Stimulated activated naive B cell treated with anti-CD40 and anti-IgM and Interleukin-4, amounts not matched to agents 10 μg/mL and 1 μg/mL and 100 μg/mL, for 72 hours (primary cell): ENCODE results near the gene CACNA1D.
"Not testable (repeated sequence)": the region's sequence is repeated elsewhere in the genome, so short reads cannot be mapped to it uniquely, and the experiment has no call there.

Experiments
- ATAC-seq, 2 donors: fragments of 150-1000 bp; cut with Tn5 transposase; replicated peaks; 2 replicates each; pipeline ENCODE4 v1.10.0; 2021; ENCODE audit warnings: moderate library complexity in 1 of 2
- DNase-seq: peaks from one replicate; pipeline ENCODE4 v3.0.0; 2021
- H3K27ac Mint-ChIP-seq: one replicate; pipeline ENCODE4 v1.8.0; 2022; ENCODE audit warnings: mild to moderate bottlenecking, mixed read lengths
- H3K27me3 Mint-ChIP-seq, 2 donors: one replicate each; pipeline ENCODE4 v1.8.0; 2022; ENCODE audit warnings: mixed read lengths in 2 of 2
- H3K36me3 Mint-ChIP-seq, 2 donors: one replicate each; pipeline ENCODE4 v1.8.0; 2022; ENCODE audit warnings: mixed read lengths in 2 of 2, mild to moderate bottlenecking in 1 of 2
- H3K4me1 Mint-ChIP-seq, 2 donors: one replicate each; pipeline ENCODE4 v1.8.0; 2022; ENCODE audit warnings: mixed read lengths in 2 of 2, mild to moderate bottlenecking in 1 of 2
- H3K4me3 Mint-ChIP-seq, 2 donors: one replicate each; pipeline ENCODE4 v1.8.0; 2022; ENCODE audit warnings: mild to moderate bottlenecking in 2 of 2, mixed read lengths in 2 of 2, moderate library complexity in 1 of 2
- H3K9me3 Mint-ChIP-seq, 2 donors: one replicate each; pipeline ENCODE4 v1.8.0; 2022; ENCODE audit warnings: mixed read lengths in 2 of 2, mild to moderate bottlenecking in 1 of 2

The CACNA1D gene

GRCh38 chr3:53493963-53494791, at the start of gene CACNA1D:
Gene CACNA1D (plus strand): TSS chr3:53494611. CDS start chr3:53495167, 556 bp downstream.
- ATAC-seq (peak; percentile 53 to 57), DNase-seq (no peak)
- Mint-ChIP-seq H3K36me3 (no peaks in the 10 kb centered on the region), H3K27me3 (peaks cover 59 to 72% of the 10 kb centered on the region in 2 donors), H3K27ac (no peak within 1 kb of the TSS), H3K4me1 (peaks cover 10 to 24% of the 10 kb centered on the region in 2 donors), H3K4me3 (peak within 1 kb of the TSS; percentile 54 to 62), H3K9me3 (no peaks in the 10 kb centered on the region)

- H3K27me3 Mint-ChIP-seq: peaks cover 8 to 11% of the 10 kb centered on the region in 2 donors
- ATAC-seq (no peak), DNase-seq (no peak)
- H3K27ac Mint-ChIP-seq: no peak overlapping the region
- H3K36me3 Mint-ChIP-seq: no peaks in the 10 kb centered on the region
- no peaks in the 10 kb centered on the region for H3K4me1 Mint-ChIP-seq
- H3K4me3 Mint-ChIP-seq: no peak overlapping the region
- H3K9me3 Mint-ChIP-seq: no peaks in the 10 kb centered on the region
These were observed 37.3 kb upstream of the CACNA1D start for GRCh38 chr3:53457068-53457467.

GRCh38 chr3:53460326-53460725, 34.1 kb upstream of the CACNA1D start:
- DNase-seq: no peak
- peaks cover 5 to 8% of the 10 kb centered on the region in 2 donors for H3K9me3 Mint-ChIP-seq
- H3K27ac Mint-ChIP-seq: no peak overlapping the region
- no peak for ATAC-seq
- H3K4me3 Mint-ChIP-seq: no peak overlapping the region
- no peaks in the 10 kb centered on the region for H3K4me1 Mint-ChIP-seq
- no peaks in the 10 kb centered on the region for H3K36me3 Mint-ChIP-seq
- peaks cover 0 to 23% of the 10 kb centered on the region in 2 donors for H3K27me3 Mint-ChIP-seq

- DNase-seq (no peak), ATAC-seq (no peak)
- H3K4me1 Mint-ChIP-seq: no peaks in the 10 kb centered on the region
- H3K27me3 Mint-ChIP-seq: peaks cover under 1 to 31% of the 10 kb centered on the region in 2 donors
- H3K4me3 Mint-ChIP-seq: no peak overlapping the region
- H3K36me3 Mint-ChIP-seq: no peaks in the 10 kb centered on the region
- H3K9me3 Mint-ChIP-seq: peaks cover 5 to 10% of the 10 kb centered on the region in 2 donors
- no peak overlapping the region for H3K27ac Mint-ChIP-seq
These were observed 30.0 kb upstream of the CACNA1D start for GRCh38 chr3:53464424-53464823.

GRCh38 chr3:53469758-53470157, 24.7 kb upstream of the CACNA1D start:
- not testable (repeated sequence) for H3K36me3 Mint-ChIP-seq, H3K4me3 Mint-ChIP-seq, ATAC-seq, H3K27ac Mint-ChIP-seq, H3K9me3 Mint-ChIP-seq, H3K4me1 Mint-ChIP-seq, DNase-seq
- H3K27me3 Mint-ChIP-seq: peaks cover 39 to 40% of the 10 kb centered on the region in 2 donors

GRCh38 chr3:53473422-53473821, 21.0 kb upstream of the CACNA1D start:
- Mint-ChIP-seq H3K27ac (no peak overlapping the region), H3K9me3 (peaks cover 4 to 8% of the 10 kb centered on the region in 2 donors), H3K4me1 (peaks cover 3 to 7% of the 10 kb centered on the region in 2 donors), H3K27me3 (peaks cover 36 to 61% of the 10 kb centered on the region in 2 donors), H3K4me3 (no peak overlapping the region), H3K36me3 (peaks cover 0 to 4% of the 10 kb centered on the region in 2 donors)
- DNase-seq (no peak), ATAC-seq (no peak)

GRCh38 chr3:53476372-53476771, 18.0 kb upstream of the CACNA1D start:
- H3K4me1 Mint-ChIP-seq, H3K27ac Mint-ChIP-seq, H3K4me3 Mint-ChIP-seq, ATAC-seq, H3K9me3 Mint-ChIP-seq, H3K36me3 Mint-ChIP-seq, DNase-seq: not testable (repeated sequence)
- peaks cover 26 to 69% of the 10 kb centered on the region in 2 donors for H3K27me3 Mint-ChIP-seq

- peaks cover 30 to 62% of the 10 kb centered on the region in 2 donors for H3K27me3 Mint-ChIP-seq
- ATAC-seq, H3K36me3 Mint-ChIP-seq, H3K4me3 Mint-ChIP-seq, DNase-seq, H3K4me1 Mint-ChIP-seq, H3K9me3 Mint-ChIP-seq, H3K27ac Mint-ChIP-seq: not testable (repeated sequence)
These were observed 16.7 kb upstream of the CACNA1D start for GRCh38 chr3:53477689-53478088.

- Mint-ChIP-seq H3K36me3 (no peaks in the 10 kb centered on the region), H3K4me1 (no peaks in the 10 kb centered on the region), H3K27me3 (peaks cover 29 to 63% of the 10 kb centered on the region in 2 donors), H3K27ac (no peak overlapping the region), H3K4me3 (no peak overlapping the region), H3K9me3 (no peaks in the 10 kb centered on the region)
- ATAC-seq (no peak), DNase-seq (no peak)
These were observed 16.1 kb upstream of the CACNA1D start for GRCh38 chr3:53478166-53478830.

GRCh38 chr3:53478921-53479664, 15.3 kb upstream of the CACNA1D start:
- Mint-ChIP-seq H3K4me3 (no peak overlapping the region), H3K4me1 (no peaks in the 10 kb centered on the region), H3K27ac (no peak overlapping the region), H3K36me3 (no peaks in the 10 kb centered on the region), H3K27me3 (peaks cover 28 to 59% of the 10 kb centered on the region in 2 donors), H3K9me3 (no peaks in the 10 kb centered on the region)
- DNase-seq: no peak
- ATAC-seq: no peak

GRCh38 chr3:53482227-53482626, 12.2 kb upstream of the CACNA1D start:
- no peak overlapping the region for H3K4me3 Mint-ChIP-seq
- no peaks in the 10 kb centered on the region for H3K4me1 Mint-ChIP-seq
- H3K27me3 Mint-ChIP-seq: peaks cover 22 to 45% of the 10 kb centered on the region in 2 donors
- DNase-seq: no peak
- no peak for ATAC-seq
- H3K9me3 Mint-ChIP-seq: no peaks in the 10 kb centered on the region
- no peak overlapping the region for H3K27ac Mint-ChIP-seq
- no peaks in the 10 kb centered on the region for H3K36me3 Mint-ChIP-seq

GRCh38 chr3:53483821-53484220, 10.6 kb upstream of the CACNA1D start:
- Mint-ChIP-seq H3K9me3 (no peaks in the 10 kb centered on the region), H3K4me3 (no peak overlapping the region), H3K36me3 (no peaks in the 10 kb centered on the region), H3K27ac (no peak overlapping the region), H3K27me3 (peaks cover 21 to 32% of the 10 kb centered on the region in 2 donors), H3K4me1 (no peaks in the 10 kb centered on the region)
- ATAC-seq (no peak), DNase-seq (no peak)

GRCh38 chr3:53484984-53485383, 9.4 kb upstream of the CACNA1D start:
- DNase-seq (no peak), ATAC-seq (no peak)
- H3K27ac Mint-ChIP-seq: no peak overlapping the region
- peaks cover 23 to 29% of the 10 kb centered on the region in 2 donors for H3K27me3 Mint-ChIP-seq
- H3K9me3 Mint-ChIP-seq: no peaks in the 10 kb centered on the region
- no peaks in the 10 kb centered on the region for H3K36me3 Mint-ChIP-seq
- H3K4me3 Mint-ChIP-seq: no peak overlapping the region
- H3K4me1 Mint-ChIP-seq: no peaks in the 10 kb centered on the region

- DNase-seq: no peak
- no peak for ATAC-seq
- Mint-ChIP-seq H3K4me1 (no peaks in the 10 kb centered on the region), H3K27ac (no peak overlapping the region), H3K9me3 (no peaks in the 10 kb centered on the region), H3K4me3 (no peak overlapping the region), H3K36me3 (no peaks in the 10 kb centered on the region), H3K27me3 (peaks cover 23 to 27% of the 10 kb centered on the region in 2 donors)
These were observed 8.6 kb upstream of the CACNA1D start for GRCh38 chr3:53485675-53486403.
